ENCODE data around the gene RASGRP2. TPM values are rescaled to one million over a fixed set of nuclear protein-coding genes. Genes with fewer than 3 reads are reported as not detected.
A peak's percentile ranks its signal among the peaks of the same experiment; 100 is the strongest.

RASGRP2 gene
- total RNA-seq, 4 donors from 2014 or later: 32.8 to 72.8 (median 34.9) TPM

GRCh38 chr11:64716473-64717267 is 27.3 kb downstream of the RASGRP2 start:
- no peak for DNase-seq (ENCODE audit: extremely low spot score)
- no peak for TF ChIP-seq POLR2AphosphoS5 (IDR thresholded peaks at IDR 0.05)
- Histone ChIP-seq H3K4me1 (peaks cover 6 to 23% (median 19%) of the 10 kb centered on the region in 4 donors), H3K27ac (replicated peaks in 1 of 4) (no peak overlapping the region), H3K27me3 (peaks cover 0 to 99% (median 51%) of the 10 kb centered on the region in 4 donors), H3K36me3 (no peaks in the 10 kb centered on the region), H3K4me3 (no peak overlapping the region), H3K9me3 (no peaks in the 10 kb centered on the region)
- intact Hi-C loops (cut with DNase I): no loop called here
- WGBS: 50% methylated on average over 21 of the region's 21 CpGs

GRCh38 chr11:64715756-64716472 is 28.0 kb downstream of the RASGRP2 start:
- WGBS: 49% methylated on average over 11 of the region's 13 CpGs
- H3K4me3 ChIP-seq: no peak overlapping the region
- no peak overlapping the region for H3K27ac ChIP-seq (replicated peaks in 1 of 4)
- TF ChIP-seq CTCF (IDR thresholded peaks at IDR 0.05) (no peak), POLR2A (IDR thresholded peaks at IDR 0.05; ENCODE audit: low read depth) (no peak), POLR2AphosphoS5 (IDR thresholded peaks at IDR 0.05) (no peak), EP300 (IDR thresholded peaks at IDR 0.05) (no peak)
- H3K9me3 ChIP-seq: no peaks in the 10 kb centered on the region
- H3K27me3 ChIP-seq: peaks cover 0 to 99% (median 56%) of the 10 kb centered on the region in 4 donors
- peaks cover 9 to 31% (median 21%) of the 10 kb centered on the region in 4 donors for H3K4me1 ChIP-seq
- intact Hi-C loops (cut with DNase I): no loop called here
- no peak for DNase-seq (ENCODE audit: extremely low spot score)
- no peaks in the 10 kb centered on the region for H3K36me3 ChIP-seq

- WGBS: 61% methylated on average over 5 of the region's 5 CpGs
- no peak for DNase-seq (ENCODE audit: extremely low spot score)
- H3K36me3 ChIP-seq: no peaks in the 10 kb centered on the region
- intact Hi-C loops (cut with DNase I): no loop called here
- H3K4me1 ChIP-seq: peaks cover 9 to 31% (median 21%) of the 10 kb centered on the region in 4 donors
- H3K9me3 ChIP-seq: no peaks in the 10 kb centered on the region
- no peak overlapping the region for H3K27ac ChIP-seq (replicated peaks in 1 of 4)
- TF ChIP-seq POLR2AphosphoS5 (IDR thresholded peaks at IDR 0.05) (no peak), EP300 (IDR thresholded peaks at IDR 0.05) (no peak), CTCF (IDR thresholded peaks at IDR 0.05) (no peak), POLR2A (IDR thresholded peaks at IDR 0.05; ENCODE audit: low read depth) (no peak)
- H3K27me3 ChIP-seq: peaks cover 0 to 99% (median 61%) of the 10 kb centered on the region in 4 donors
- H3K4me3 ChIP-seq: no peak overlapping the region
Observed at GRCh38 chr11:64715110-64715509, 28.8 kb downstream of the RASGRP2 start.

- Histone ChIP-seq H3K36me3 (no peaks in the 10 kb centered on the region), H3K9me3 (no peaks in the 10 kb centered on the region), H3K27ac (replicated peaks in 1 of 4) (no peak overlapping the region), H3K4me1 (peaks cover 9 to 31% (median 21%) of the 10 kb centered on the region in 4 donors), H3K27me3 (peaks cover 0 to 99% (median 61%) of the 10 kb centered on the region in 4 donors), H3K4me3 (no peak overlapping the region)
- intact Hi-C loops (cut with DNase I): no loop called here
- TF ChIP-seq POLR2A (IDR thresholded peaks at IDR 0.05; ENCODE audit: low read depth): no peak
- TF ChIP-seq CTCF (IDR thresholded peaks at IDR 0.05): no peak
- no peak for TF ChIP-seq EP300 (IDR thresholded peaks at IDR 0.05)
- no peak for TF ChIP-seq POLR2AphosphoS5 (IDR thresholded peaks at IDR 0.05)
- 72% methylated on average over 5 of the region's 5 CpGs for WGBS
- DNase-seq (ENCODE audit: extremely low spot score): no peak
Observed at GRCh38 chr11:64714666-64715065, 29.3 kb downstream of the RASGRP2 start.

GRCh38 chr11:64713781-64714363 is 30.1 kb downstream of the RASGRP2 start:
- Histone ChIP-seq H3K36me3 (no peaks in the 10 kb centered on the region), H3K4me1 (peaks cover 9 to 31% (median 21%) of the 10 kb centered on the region in 4 donors), H3K27ac (replicated peaks in 1 of 4) (no peak overlapping the region), H3K9me3 (no peaks in the 10 kb centered on the region), H3K27me3 (peaks cover 0 to 100% (median 61%) of the 10 kb centered on the region in 4 donors), H3K4me3 (peak overlapping the region; percentile 12 to 35 (median 22))
- intact Hi-C loops (cut with DNase I): no loop called here
- WGBS: 17% methylated on average over 17 of the region's 39 CpGs
- no peak for TF ChIP-seq POLR2AphosphoS5 (IDR thresholded peaks at IDR 0.05)
- no peak for TF ChIP-seq POLR2A (IDR thresholded peaks at IDR 0.05; ENCODE audit: low read depth)
- TF ChIP-seq CTCF (IDR thresholded peaks at IDR 0.05): no peak
- no peak for TF ChIP-seq EP300 (IDR thresholded peaks at IDR 0.05)
- DNase-seq (ENCODE audit: extremely low spot score): no peak

All from esophagus muscularis mucosa (tissue), 4 donors.